ENCODE data around the gene CCR5AS.
A peak's percentile ranks its signal among the peaks of the same experiment; 100 is the strongest.

CCR5AS gene

GRCh38 chr3:46386205-46386604, 20.7 kb downstream of the CCR5AS start:
- peaks cover 0 to 2% (median 0%) of the 10 kb centered on the region in 7 donors for H3K9me3 Mint-ChIP-seq
- H3K4me1 ChIP-seq (ENCODE audit: control insufficient read depth in 1 of 2, insufficient read depth in 2 of 2, low read length in 2 of 2): peaks cover 18 to 21% of the 10 kb centered on the region in 2 donors
- H3K4me3 ChIP-seq (replicated peaks in 1 of 3; ENCODE audit: low read depth in 2 of 3, low read length in 3 of 3): no peak overlapping the region
- no peak overlapping the region for H2AFZ ChIP-seq (ENCODE audit: insufficient read depth, low read depth, low read length, poor library complexity, severe bottlenecking)
- no peaks in the 10 kb centered on the region for H3K36me3 Mint-ChIP-seq
- no peaks in the 10 kb centered on the region for H3K27me3 Mint-ChIP-seq (ENCODE audit: low read depth in 3 of 3)
- H3K4me1 Mint-ChIP-seq: peaks cover 23% of the 10 kb centered on the region
- peak overlapping the region in 1 of 2 donors; percentile 24 for H3K27ac ChIP-seq (ENCODE audit: low read depth in 1 of 2, low read length in 2 of 2)
- peak overlapping the region; percentile 24 for H3K4me2 ChIP-seq (replicated peaks; ENCODE audit: extremely low read depth, low read length, poor library complexity, severe bottlenecking)
- 43% methylated on average over 1 of the region's 4 CpGs for WGBS (ENCODE audit: insufficient coverage)
- intact Hi-C loops (cut with micrococcal nuclease): no loop called here
- no peaks in the 10 kb centered on the region for H3K27me3 ChIP-seq (ENCODE audit: control insufficient read depth in 2 of 2, insufficient read depth in 2 of 2, low read length in 2 of 2)
- TF ChIP-seq CTCF (IDR thresholded peaks at IDR 0.05): no peak
- no peaks in the 10 kb centered on the region for H3K79me2 ChIP-seq (ENCODE audit: insufficient read depth, low read length)
- peak in 2 of 3 donors; percentile 60 to 83 for DNase-seq
- H3K9me3 ChIP-seq (replicated peaks in 1 of 2; ENCODE audit: control insufficient read depth in 1 of 2, insufficient read depth in 1 of 2, low read length in 2 of 2): peaks cover 0 to 9% of the 10 kb centered on the region in 2 donors
- H3K9ac ChIP-seq (ENCODE audit: insufficient read depth, low read length, poor library complexity, severe bottlenecking): no peak overlapping the region
- no peaks in the 10 kb centered on the region for H3K36me3 ChIP-seq (replicated peaks in 1 of 2; ENCODE audit: control insufficient read depth in 1 of 2, insufficient read depth in 2 of 2, low read length in 2 of 2)
- H4K20me1 ChIP-seq (ENCODE audit: insufficient read depth, low read length): no peaks in the 10 kb centered on the region
- no peak overlapping the region for H3K4me3 Mint-ChIP-seq
- peak overlapping the region in 3 of 7 donors; percentile 19 to 86 (median 58) for H3K27ac Mint-ChIP-seq

DNA sequence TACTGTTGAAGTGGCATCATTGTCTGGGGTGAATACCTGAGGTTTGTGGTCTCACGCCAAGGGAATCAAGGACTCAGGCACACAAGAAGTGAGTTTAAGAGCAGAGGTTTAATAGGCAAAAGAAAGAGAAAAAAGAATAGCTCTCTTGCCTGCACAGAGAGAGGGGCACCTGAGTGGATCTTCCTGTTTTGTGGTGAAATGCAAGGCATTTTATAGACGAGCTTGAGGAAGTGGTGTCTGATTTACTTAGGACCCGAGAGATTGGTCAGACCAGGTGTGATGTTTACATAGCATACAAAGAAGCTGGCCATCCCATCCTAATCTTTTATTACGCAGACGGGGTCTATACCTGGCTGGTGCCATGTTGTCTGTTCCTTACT, 22.9 kb downstream of the CCR5AS start:
- no peaks in the 10 kb centered on the region for H3K27me3 Mint-ChIP-seq (ENCODE audit: low read depth in 3 of 3)
- 50% methylated on average over 1 of the region's 5 CpGs for WGBS (ENCODE audit: insufficient coverage)
- H3K9me3 ChIP-seq (replicated peaks in 1 of 2; ENCODE audit: control insufficient read depth in 1 of 2, insufficient read depth in 1 of 2, low read length in 2 of 2): peaks cover 0 to 9% of the 10 kb centered on the region in 2 donors
- peak in 2 of 3 donors; percentile 14 to 43 for DNase-seq
- no peak overlapping the region for H3K9ac ChIP-seq (ENCODE audit: insufficient read depth, low read length, poor library complexity, severe bottlenecking)
- H3K9me3 Mint-ChIP-seq: peaks cover 0 to 2% (median 0%) of the 10 kb centered on the region in 7 donors
- peaks cover 27 to 31% of the 10 kb centered on the region in 2 donors for H3K4me1 ChIP-seq (ENCODE audit: control insufficient read depth in 1 of 2, insufficient read depth in 2 of 2, low read length in 2 of 2)
- H3K4me2 ChIP-seq (replicated peaks; ENCODE audit: extremely low read depth, low read length, poor library complexity, severe bottlenecking): no peak overlapping the region
- no peaks in the 10 kb centered on the region for H3K36me3 ChIP-seq (replicated peaks in 1 of 2; ENCODE audit: control insufficient read depth in 1 of 2, insufficient read depth in 2 of 2, low read length in 2 of 2)
- H3K27ac Mint-ChIP-seq: peak overlapping the region in 1 of 7 donors; percentile 37
- no peak overlapping the region for H3K27ac ChIP-seq (ENCODE audit: low read depth in 1 of 2, low read length in 2 of 2)
- H3K4me1 Mint-ChIP-seq: peaks cover 35% of the 10 kb centered on the region
- TF ChIP-seq CTCF (IDR thresholded peaks at IDR 0.05): no peak
- no peaks in the 10 kb centered on the region for H3K36me3 Mint-ChIP-seq
- no peak overlapping the region for H3K4me3 ChIP-seq (replicated peaks in 1 of 3; ENCODE audit: low read depth in 2 of 3, low read length in 3 of 3)
- H3K27me3 ChIP-seq (ENCODE audit: control insufficient read depth in 2 of 2, insufficient read depth in 2 of 2, low read length in 2 of 2): no peaks in the 10 kb centered on the region
- no peaks in the 10 kb centered on the region for H4K20me1 ChIP-seq (ENCODE audit: insufficient read depth, low read length)
- intact Hi-C loops (cut with micrococcal nuclease): loop anchor here in 1 of 2 donors (5.0 kb wide), 1 partner anchor 58 kb away; no protein-coding TSS in a partner anchor
- no peaks in the 10 kb centered on the region for H3K79me2 ChIP-seq (ENCODE audit: insufficient read depth, low read length)
- H3K4me3 Mint-ChIP-seq: no peak overlapping the region
- no peak overlapping the region for H2AFZ ChIP-seq (ENCODE audit: insufficient read depth, low read depth, low read length, poor library complexity, severe bottlenecking)

All from CD14-positive monocyte (primary cell).